KMS-11 (cell line): ENCODE results near the gene SPAG9.

Source experiments
- H2AFZ ChIP-seq: fragments of 200-600 bp; sonication (generic); 2 replicates; pipeline ENCODE4 v1.6.1; 2016; ENCODE audit warnings: antibody characterized with exemption, mixed run types, low read depth
- H3K27ac ChIP-seq: fragments of 200-600 bp; sonication (generic); 2 replicates; pipeline ENCODE4 v1.6.1; 2016; ENCODE audit warnings: mild to moderate bottlenecking, mixed run types
- H3K27me3 ChIP-seq: fragments of 200-600 bp; sonication (generic); 2 replicates; pipeline ENCODE4 v1.6.1; 2017; ENCODE audit warnings: mild to moderate bottlenecking, low read depth, mixed run types, moderate library complexity; ENCODE audit not compliant: insufficient read depth
- H3K36me3 ChIP-seq: fragments of 200-600 bp; sonication (generic); 2 replicates; pipeline ENCODE4 v1.6.1; 2017; ENCODE audit warnings: mild to moderate bottlenecking, mixed run types; ENCODE audit not compliant: insufficient read depth
- H3K4me1 ChIP-seq: fragments of 200-600 bp; sonication (generic); 2 replicates; pipeline ENCODE4 v1.6.1; 2016; ENCODE audit warnings: mild to moderate bottlenecking, low read depth, mixed run types; ENCODE audit not compliant: poor library complexity, severe bottlenecking
- H3K4me2 ChIP-seq: fragments of 200-600 bp; sonication (generic); 2 replicates; pipeline ENCODE4 v1.7.0; 2016; ENCODE audit warnings: mild to moderate bottlenecking, mixed run types
- H3K4me3 ChIP-seq: fragments of 200-600 bp; sonication (generic); IDR thresholded peaks from 2 replicates; pipeline ENCODE4 v1.6.1; 2017; ENCODE audit warnings: low read depth, low read length, mixed read lengths; ENCODE audit not compliant: insufficient read depth
- H3K79me2 ChIP-seq: fragments of 200-600 bp; sonication (generic); 2 replicates; pipeline ENCODE4 v1.6.1; 2016; ENCODE audit warnings: low read depth, mixed run types; ENCODE audit not compliant: insufficient read depth
- H3K9ac ChIP-seq: fragments of 200-600 bp; sonication (generic); 2 replicates; pipeline ENCODE4 v1.6.1; 2016; ENCODE audit warnings: mild to moderate bottlenecking, mixed run types
- H4K20me1 ChIP-seq: fragments of 200-600 bp; sonication (generic); 2 replicates; pipeline ENCODE4 v1.6.1; 2016; ENCODE audit warnings: mild to moderate bottlenecking, mixed run types; ENCODE audit not compliant: insufficient read depth
- CTCF ChIP-seq: fragments of 200-600 bp; sonication (generic); conservative IDR thresholded peaks from 2 replicates; pipeline ENCODE4 v1.6.1; 2017; ENCODE audit warnings: low read depth, mild to moderate bottlenecking, antibody characterized with exemption, low read length, moderate library complexity, mixed read lengths

SPAG9 gene

GRCh38 chr17:50977487-50978159, 143.0 kb downstream of the SPAG9 start:
- H3K4me2 ChIP-seq: no peak overlapping the region
- H3K4me1 ChIP-seq: peaks cover 5% of the 10 kb centered on the region
- H4K20me1 ChIP-seq: no peaks in the 10 kb centered on the region
- no peaks in the 10 kb centered on the region for H3K27me3 ChIP-seq
- H3K36me3 ChIP-seq: peaks cover 5% of the 10 kb centered on the region; the same call in 1 of the 2 replicates
- no peak overlapping the region for H3K4me3 ChIP-seq
- H3K79me2 ChIP-seq: no peaks in the 10 kb centered on the region
- no peak overlapping the region for H3K9ac ChIP-seq
- no peak overlapping the region for H2AFZ ChIP-seq
- no peak for TF ChIP-seq CTCF
- H3K27ac ChIP-seq: no peak overlapping the region

- Histone ChIP-seq H3K27ac (no peak overlapping the region), H3K9ac (no peak overlapping the region), H3K27me3 (no peaks in the 10 kb centered on the region), H4K20me1 (no peaks in the 10 kb centered on the region), H2AFZ (no peak overlapping the region), H3K79me2 (no peaks in the 10 kb centered on the region), H3K36me3 (peaks cover 5% of the 10 kb centered on the region; the same call in 1 of the 2 replicates), H3K4me3 (no peak overlapping the region), H3K4me1 (peaks cover 5% of the 10 kb centered on the region), H3K4me2 (no peak overlapping the region)
- no peak for TF ChIP-seq CTCF
Measured at GRCh38 chr17:50976951-50977472, 143.7 kb downstream of the SPAG9 start.

- no peaks in the 10 kb centered on the region for H3K79me2 ChIP-seq
- no peak overlapping the region for H3K9ac ChIP-seq
- TF ChIP-seq CTCF: no peak
- peaks cover 5% of the 10 kb centered on the region for H3K4me1 ChIP-seq
- no peaks in the 10 kb centered on the region for H4K20me1 ChIP-seq
- no peak overlapping the region for H3K27ac ChIP-seq
- no peak overlapping the region for H3K4me2 ChIP-seq
- H3K4me3 ChIP-seq: no peak overlapping the region
- H3K27me3 ChIP-seq: no peaks in the 10 kb centered on the region
- no peak overlapping the region for H2AFZ ChIP-seq
- peaks cover 5% of the 10 kb centered on the region; the same call in 1 of the 2 replicates for H3K36me3 ChIP-seq
Measured at GRCh38 chr17:50973557-50974494, 146.8 kb downstream of the SPAG9 start.

GRCh38 chr17:50972577-50972976, 148.1 kb downstream of the SPAG9 start:
- H3K4me2 ChIP-seq: no peak overlapping the region
- peaks cover 5% of the 10 kb centered on the region for H3K4me1 ChIP-seq
- no peak overlapping the region for H3K4me3 ChIP-seq

More at GRCh38 chr17:50972577-50972976, 148.1 kb downstream of the SPAG9 start:
- Histone ChIP-seq H4K20me1 (no peaks in the 10 kb centered on the region), H3K9ac (no peak overlapping the region), H3K27me3 (no peaks in the 10 kb centered on the region), H3K27ac (no peak overlapping the region), H3K36me3 (peaks cover 5% of the 10 kb centered on the region; the same call in 1 of the 2 replicates), H3K79me2 (no peaks in the 10 kb centered on the region), H2AFZ (no peak overlapping the region)
- no peak for TF ChIP-seq CTCF
